Measurements from ENCODE around the gene RASD2. TPM values are rescaled to one million over a fixed set of nuclear protein-coding genes. Genes with fewer than 3 reads are reported as not detected.

Gene RASD2
- total and polyA plus RNA-seq, 2 experiments from 2014 or later: 1.2 to 3.6 TPM

DNA sequence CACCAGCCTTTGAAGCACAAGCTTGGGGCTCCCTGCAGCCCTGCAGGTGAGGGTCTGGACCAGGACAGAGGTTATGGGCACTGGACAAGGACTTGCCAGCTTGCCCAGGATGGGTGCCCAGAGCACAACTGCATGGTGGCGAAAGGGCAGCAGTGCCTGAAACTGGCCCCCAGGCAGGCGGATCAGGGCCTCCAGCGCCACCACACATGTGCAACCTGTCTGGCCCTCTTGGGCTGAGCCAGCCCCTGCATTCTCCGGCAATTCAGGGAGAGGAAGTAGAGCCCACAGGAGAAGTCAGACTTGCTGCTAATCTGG is 57.7 kb downstream of the RASD2 start:
- Histone ChIP-seq H2AFZ (no peak overlapping the region), H3K9me2 (ENCODE audit: insufficient read depth) (no peaks in the 10 kb centered on the region), H3K4me2 (no peak overlapping the region), H3K36me3 (ENCODE audit: insufficient read depth) (no peaks in the 10 kb centered on the region), H3K27me3 (ENCODE audit: insufficient read depth) (no peaks in the 10 kb centered on the region), H3K4me1 (ENCODE audit: insufficient read depth) (no peaks in the 10 kb centered on the region), H3K4me3 (no peak overlapping the region), H3K79me2 (replicated peaks; ENCODE audit: insufficient read depth) (no peaks in the 10 kb centered on the region), H3F3A (replicated peaks; ENCODE audit: low read depth) (peaks cover 9% of the 10 kb centered on the region; the same call in 1 of the 2 replicates), H4K20me1 (replicated peaks; ENCODE audit: insufficient read depth) (no peaks in the 10 kb centered on the region), H3K27ac (ENCODE audit: low read depth) (no peak overlapping the region)
- ATAC-seq: no peak
- no peak overlapping the region for H3K27ac Mint-ChIP-seq
- H3K4me3 Mint-ChIP-seq: no peak overlapping the region
- peaks cover 14% of the 10 kb centered on the region for H3K27me3 Mint-ChIP-seq (ENCODE audit: insufficient read depth, low read depth, poor library complexity)
- TF ChIP-seq, protein P1, sequence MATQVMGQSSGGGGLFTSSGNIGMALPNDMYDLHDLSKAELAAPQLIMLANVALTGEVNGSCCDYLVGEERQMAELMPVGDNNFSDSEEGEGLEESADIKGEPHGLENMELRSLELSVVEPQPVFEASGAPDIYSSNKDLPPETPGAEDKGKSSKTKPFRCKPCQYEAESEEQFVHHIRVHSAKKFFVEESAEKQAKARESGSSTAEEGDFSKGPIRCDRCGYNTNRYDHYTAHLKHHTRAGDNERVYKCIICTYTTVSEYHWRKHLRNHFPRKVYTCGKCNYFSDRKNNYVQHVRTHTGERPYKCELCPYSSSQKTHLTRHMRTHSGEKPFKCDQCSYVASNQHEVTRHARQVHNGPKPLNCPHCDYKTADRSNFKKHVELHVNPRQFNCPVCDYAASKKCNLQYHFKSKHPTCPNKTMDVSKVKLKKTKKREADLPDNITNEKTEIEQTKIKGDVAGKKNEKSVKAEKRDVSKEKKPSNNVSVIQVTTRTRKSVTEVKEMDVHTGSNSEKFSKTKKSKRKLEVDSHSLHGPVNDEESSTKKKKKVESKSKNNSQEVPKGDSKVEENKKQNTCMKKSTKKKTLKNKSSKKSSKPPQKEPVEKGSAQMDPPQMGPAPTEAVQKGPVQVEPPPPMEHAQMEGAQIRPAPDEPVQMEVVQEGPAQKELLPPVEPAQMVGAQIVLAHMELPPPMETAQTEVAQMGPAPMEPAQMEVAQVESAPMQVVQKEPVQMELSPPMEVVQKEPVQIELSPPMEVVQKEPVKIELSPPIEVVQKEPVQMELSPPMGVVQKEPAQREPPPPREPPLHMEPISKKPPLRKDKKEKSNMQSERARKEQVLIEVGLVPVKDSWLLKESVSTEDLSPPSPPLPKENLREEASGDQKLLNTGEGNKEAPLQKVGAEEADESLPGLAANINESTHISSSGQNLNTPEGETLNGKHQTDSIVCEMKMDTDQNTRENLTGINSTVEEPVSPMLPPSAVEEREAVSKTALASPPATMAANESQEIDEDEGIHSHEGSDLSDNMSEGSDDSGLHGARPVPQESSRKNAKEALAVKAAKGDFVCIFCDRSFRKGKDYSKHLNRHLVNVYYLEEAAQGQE (IDR thresholded peaks at IDR 0.05; ENCODE audit: unreplicated experiment): no peak
- TF ChIP-seq STAT1 (IDR thresholded peaks at IDR 0.05; ENCODE audit: unreplicated experiment) (no peak), ZNF114 (CRISPR knock-in tag; IDR thresholded peaks at IDR 0.05) (no peak), EZH2phosphoT487 (IDR thresholded peaks at IDR 0.05; ENCODE audit: unreplicated experiment) (no peak), NANOG (IDR thresholded peaks at IDR 0.05; ENCODE audit: borderline replicate concordance) (no peak), CREB1 (CRISPR knock-in tag; IDR thresholded peaks at IDR 0.05; ENCODE audit: low read depth) (no peak), POLR2AphosphoS5 (IDR thresholded peaks at IDR 0.05; ENCODE audit: low read depth) (no peak), JUNB (IDR thresholded peaks at IDR 0.05; ENCODE audit: unreplicated experiment) (no peak), EZH2 (IDR thresholded peaks at IDR 0.05; ENCODE audit: low read depth, unreplicated experiment) (no peak), ZNF331 (CRISPR knock-in tag; IDR thresholded peaks at IDR 0.05; ENCODE audit: low read depth) (no peak)
- TF ChIP-seq, protein P2, sequence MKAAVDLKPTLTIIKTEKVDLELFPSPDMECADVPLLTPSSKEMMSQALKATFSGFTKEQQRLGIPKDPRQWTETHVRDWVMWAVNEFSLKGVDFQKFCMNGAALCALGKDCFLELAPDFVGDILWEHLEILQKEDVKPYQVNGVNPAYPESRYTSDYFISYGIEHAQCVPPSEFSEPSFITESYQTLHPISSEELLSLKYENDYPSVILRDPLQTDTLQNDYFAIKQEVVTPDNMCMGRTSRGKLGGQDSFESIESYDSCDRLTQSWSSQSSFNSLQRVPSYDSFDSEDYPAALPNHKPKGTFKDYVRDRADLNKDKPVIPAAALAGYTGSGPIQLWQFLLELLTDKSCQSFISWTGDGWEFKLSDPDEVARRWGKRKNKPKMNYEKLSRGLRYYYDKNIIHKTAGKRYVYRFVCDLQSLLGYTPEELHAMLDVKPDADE (IDR thresholded peaks at IDR 0.05): no peak
- TF ChIP-seq, protein P3, sequence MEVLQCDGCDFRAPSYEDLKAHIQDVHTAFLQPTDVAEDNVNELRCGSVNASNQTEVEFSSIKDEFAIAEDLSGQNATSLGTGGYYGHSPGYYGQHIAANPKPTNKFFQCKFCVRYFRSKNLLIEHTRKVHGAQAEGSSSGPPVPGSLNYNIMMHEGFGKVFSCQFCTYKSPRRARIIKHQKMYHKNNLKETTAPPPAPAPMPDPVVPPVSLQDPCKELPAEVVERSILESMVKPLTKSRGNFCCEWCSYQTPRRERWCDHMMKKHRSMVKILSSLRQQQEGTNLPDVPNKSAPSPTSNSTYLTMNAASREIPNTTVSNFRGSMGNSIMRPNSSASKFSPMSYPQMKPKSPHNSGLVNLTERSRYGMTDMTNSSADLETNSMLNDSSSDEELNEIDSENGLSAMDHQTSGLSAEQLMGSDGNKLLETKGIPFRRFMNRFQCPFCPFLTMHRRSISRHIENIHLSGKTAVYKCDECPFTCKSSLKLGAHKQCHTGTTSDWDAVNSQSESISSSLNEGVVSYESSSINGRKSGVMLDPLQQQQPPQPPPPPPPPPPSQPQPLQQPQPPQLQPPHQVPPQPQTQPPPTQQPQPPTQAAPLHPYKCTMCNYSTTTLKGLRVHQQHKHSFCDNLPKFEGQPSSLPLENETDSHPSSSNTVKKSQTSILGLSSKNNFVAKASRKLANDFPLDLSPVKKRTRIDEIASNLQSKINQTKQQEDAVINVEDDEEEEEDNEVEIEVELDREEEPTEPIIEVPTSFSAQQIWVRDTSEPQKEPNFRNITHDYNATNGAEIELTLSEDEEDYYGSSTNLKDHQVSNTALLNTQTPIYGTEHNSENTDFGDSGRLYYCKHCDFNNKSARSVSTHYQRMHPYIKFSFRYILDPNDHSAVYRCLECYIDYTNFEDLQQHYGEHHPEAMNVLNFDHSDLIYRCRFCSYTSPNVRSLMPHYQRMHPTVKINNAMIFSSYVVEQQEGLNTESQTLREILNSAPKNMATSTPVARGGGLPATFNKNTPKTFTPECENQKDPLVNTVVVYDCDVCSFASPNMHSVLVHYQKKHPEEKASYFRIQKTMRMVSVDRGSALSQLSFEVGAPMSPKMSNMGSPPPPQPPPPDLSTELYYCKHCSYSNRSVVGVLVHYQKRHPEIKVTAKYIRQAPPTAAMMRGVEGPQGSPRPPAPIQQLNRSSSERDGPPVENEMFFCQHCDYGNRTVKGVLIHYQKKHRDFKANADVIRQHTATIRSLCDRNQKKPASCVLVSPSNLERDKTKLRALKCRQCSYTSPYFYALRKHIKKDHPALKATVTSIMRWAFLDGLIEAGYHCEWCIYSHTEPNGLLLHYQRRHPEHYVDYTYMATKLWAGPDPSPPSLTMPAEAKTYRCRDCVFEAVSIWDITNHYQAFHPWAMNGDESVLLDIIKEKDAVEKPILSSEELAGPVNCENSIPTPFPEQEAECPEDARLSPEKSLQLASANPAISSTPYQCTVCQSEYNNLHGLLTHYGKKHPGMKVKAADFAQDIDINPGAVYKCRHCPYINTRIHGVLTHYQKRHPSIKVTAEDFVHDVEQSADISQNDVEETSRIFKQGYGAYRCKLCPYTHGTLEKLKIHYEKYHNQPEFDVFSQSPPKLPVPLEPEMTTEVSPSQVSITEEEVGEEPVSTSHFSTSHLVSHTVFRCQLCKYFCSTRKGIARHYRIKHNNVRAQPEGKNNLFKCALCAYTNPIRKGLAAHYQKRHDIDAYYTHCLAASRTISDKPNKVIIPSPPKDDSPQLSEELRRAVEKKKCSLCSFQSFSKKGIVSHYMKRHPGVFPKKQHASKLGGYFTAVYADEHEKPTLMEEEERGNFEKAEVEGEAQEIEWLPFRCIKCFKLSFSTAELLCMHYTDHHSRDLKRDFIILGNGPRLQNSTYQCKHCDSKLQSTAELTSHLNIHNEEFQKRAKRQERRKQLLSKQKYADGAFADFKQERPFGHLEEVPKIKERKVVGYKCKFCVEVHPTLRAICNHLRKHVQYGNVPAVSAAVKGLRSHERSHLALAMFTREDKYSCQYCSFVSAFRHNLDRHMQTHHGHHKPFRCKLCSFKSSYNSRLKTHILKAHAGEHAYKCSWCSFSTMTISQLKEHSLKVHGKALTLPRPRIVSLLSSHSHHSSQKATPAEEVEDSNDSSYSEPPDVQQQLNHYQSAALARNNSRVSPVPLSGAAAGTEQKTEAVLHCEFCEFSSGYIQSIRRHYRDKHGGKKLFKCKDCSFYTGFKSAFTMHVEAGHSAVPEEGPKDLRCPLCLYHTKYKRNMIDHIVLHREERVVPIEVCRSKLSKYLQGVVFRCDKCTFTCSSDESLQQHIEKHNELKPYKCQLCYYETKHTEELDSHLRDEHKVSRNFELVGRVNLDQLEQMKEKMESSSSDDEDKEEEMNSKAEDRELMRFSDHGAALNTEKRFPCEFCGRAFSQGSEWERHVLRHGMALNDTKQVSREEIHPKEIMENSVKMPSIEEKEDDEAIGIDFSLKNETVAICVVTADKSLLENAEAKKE (CRISPR knock-in tag; IDR thresholded peaks at IDR 0.05): no peak
- H3K4me1 Mint-ChIP-seq: no peaks in the 10 kb centered on the region; the same call in 2 of the 3 replicates
- no peaks in the 10 kb centered on the region for H3K36me3 Mint-ChIP-seq (ENCODE audit: low read depth)
- no peak for DNase-seq (ENCODE audit: low spot score)
- no peaks in the 10 kb centered on the region; the same call in 2 of the 3 replicates for H3K9me3 Mint-ChIP-seq

Measured in GM23338 (cell line).